IPS-11a (cell line): ENCODE results near the gene USP13.

ENCODE experiments used
- H3K4me3 ChIP-seq: one replicate; pipeline ENCODE4 v1.5.1; 2013; ENCODE audit warnings: low read depth, low read length, control low read depth

Gene USP13

DNA sequence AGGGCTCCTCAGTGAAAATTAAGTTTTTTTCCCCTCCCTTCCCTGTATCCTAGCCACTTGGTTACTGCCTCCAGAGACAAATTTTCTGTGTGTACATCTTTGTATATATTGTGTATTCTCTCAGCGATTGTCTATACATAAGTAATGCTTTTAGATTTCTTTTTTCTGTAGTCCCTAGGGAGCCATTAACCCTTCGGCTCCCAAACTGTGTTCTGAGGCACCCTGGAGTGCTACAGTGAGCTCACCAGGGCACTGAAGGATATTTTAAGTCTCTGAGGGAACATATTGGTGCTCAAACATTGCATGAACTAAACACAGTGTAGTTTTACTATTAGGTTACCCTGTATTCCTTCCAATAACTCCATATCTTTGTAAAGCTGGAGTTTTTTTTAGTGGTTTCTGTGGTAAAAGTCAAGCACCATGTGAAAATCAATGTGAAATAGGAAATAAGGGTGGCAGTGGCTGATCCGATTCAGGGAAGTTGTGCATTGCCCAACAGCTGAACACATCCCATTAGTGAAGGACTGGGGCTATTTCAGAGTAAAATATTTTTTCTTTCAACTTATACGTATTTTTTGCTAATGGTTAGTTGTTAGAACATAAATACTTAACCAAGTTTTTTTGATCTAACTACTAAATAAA lies 43.0 kb downstream of the USP13 start:
- no peak overlapping the region for H3K4me3 ChIP-seq

DNA sequence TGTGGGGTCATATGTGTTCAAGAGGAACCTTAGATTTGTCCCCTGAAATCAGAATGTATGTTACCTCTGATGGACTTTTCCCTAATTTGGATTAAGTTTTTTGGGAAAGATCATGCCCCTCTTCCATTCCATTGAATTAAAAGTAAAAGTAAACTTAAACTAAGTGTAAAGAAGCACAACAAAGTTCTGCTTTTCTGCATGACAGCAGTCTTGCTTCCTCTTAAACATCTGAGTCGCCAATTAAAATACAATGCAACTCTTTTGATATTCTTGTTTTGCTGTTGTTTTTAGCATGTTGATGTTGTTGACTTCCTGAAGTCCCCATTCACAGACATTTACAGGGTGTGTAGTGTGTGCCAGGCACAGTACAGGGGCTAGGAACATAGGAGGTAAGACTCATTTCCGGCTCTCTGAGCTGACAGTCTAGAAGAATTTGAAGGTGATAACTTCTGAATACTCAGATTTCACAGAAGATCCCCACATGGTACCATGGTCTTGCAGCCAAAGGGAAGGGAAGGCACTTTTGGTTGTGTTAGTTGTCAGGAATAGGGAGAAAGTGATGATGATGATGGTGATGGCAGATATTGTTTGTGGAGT lies 45.0 kb downstream of the USP13 start:
- no peak overlapping the region for H3K4me3 ChIP-seq

DNA sequence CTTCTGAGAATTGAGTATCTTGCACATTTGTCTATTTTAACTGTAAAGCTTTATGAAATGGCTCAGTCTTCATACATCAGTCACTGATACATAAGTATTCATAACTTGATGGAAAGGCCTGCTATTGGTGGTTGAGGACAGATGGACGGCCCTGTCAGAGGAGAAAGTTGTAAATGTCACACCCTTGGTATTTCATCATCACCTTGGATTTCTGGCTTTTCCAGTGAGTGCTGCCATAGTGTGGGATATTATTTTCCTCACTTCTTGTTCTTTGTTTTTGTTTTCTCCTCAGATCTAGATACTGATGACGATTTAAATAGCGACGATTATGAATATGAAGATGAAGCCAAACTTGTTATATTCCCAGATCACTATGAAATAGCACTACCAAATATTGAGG lies 47.9 kb downstream of the USP13 start:
- no peak overlapping the region for H3K4me3 ChIP-seq

DNA sequence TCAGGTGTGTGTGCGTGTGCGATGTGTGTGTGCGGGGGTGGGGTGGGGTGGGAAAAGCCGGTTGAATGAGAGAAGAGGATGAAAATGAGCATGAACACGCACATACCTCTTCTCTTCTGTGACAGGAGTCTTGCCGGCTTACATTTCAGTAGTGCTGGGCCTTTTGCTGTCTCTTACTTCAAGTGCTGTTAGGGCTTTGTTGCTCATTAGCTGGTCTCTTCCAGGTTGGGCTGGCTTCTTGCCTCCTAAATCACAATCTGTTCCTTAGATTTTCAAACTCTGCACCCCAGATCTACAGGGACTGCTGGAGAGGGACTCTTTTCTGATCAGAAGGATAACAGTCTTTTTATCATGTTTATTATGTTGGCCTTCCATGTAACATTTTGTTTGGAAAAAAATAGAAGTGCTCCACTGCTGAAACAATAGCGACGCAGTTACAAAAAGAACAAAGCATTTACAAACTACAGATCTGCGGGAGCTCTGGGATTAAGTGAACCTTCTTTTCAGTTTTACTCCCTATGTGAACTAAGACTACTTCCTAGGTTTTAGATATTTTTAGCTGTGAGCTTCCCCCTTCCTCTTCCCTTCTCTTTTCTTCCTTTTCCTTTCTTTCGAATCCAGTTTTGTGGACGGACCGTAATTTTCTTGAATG lies 48.5 kb downstream of the USP13 start:
- no peak overlapping the region for H3K4me3 ChIP-seq

DNA sequence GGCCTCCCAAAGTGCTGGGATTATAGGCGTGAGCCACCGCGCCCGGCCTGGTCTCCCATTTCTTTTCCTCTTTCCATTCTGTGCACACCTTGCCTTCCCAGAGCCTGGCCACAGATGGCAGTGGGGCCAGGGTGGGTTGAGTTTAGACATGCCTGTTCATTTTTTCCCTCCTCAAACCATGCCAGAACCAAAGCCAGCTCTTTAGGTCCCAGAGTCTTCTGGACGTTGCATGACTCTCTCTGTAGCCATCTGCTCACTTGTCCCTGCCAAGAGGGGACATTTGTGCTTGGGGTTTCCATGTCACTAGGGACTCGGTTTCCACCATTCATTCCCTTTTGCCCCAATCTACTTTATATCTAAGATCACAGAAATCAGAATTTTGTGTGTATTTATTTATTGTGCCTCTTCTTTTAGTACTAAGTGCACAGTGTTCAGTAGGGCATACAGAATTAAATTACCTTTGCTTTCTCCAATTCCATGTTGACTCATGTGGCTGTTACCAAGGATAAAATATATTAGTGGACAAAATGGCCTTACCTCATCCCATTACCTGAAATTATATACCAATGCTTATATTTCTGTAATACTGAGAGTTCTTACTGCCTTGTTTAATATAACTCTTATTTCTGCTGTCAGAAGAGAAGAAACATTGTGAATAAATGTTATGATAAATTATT lies 49.6 kb downstream of the USP13 start:
- no peak overlapping the region for H3K4me3 ChIP-seq

DNA sequence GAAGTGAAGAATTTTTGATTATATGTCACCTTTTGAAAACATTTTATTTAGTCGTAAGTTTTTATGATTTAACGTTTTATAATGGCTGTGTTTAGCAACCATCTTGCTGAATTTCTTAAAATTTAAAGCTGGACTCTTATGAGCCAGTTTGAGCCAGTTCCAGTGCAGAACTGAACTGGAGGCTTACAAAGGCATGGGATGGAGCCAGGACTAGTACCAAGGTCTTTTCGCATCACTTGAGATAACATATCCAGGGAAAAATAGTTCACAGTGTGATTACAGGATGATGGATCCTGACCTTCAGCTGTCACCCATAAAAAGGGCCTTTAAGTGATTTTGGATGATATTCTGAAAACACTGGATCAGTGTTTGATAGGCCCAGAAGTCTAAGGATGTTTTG lies 51.0 kb downstream of the USP13 start:
- no peak overlapping the region for H3K4me3 ChIP-seq

DNA sequence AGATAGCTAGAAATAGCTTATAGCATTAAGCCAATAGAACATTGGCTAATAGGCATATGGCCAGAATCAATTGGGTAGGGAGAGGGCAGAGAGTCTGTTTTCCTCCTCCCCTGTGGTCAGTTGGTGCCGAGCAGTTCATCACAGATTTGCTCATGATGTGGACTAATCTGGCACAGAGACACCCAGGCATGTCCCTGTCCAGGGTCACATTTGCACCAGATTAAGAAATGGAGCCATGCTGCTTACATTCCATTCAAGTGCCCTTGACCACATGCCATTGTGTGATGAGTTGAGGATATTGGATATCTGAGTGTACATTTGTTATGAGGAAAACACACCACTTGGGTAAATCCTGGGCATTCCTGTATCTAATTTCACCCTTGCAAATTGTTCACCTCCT lies 53.4 kb downstream of the USP13 start:
- no peak overlapping the region for H3K4me3 ChIP-seq

DNA sequence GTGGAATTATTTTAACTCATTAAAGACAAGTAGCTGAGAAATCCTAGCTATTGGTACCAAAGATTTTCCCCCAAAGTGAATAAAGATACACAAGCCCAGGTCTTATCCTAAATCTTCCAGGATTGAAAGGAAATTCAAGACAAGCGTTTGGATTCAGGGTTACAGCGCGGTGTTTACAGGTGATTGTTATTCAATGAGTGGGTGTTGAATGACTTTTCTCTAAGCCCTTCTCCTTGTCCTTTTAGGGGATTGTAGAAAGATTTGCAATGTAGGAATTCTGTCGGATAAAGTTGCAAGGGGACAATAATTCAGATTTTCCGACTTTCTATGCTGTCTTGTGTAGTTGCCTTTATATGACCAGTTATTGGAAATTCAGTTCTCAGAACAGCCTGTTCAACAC lies 57.2 kb downstream of the USP13 start:
- no peak overlapping the region for H3K4me3 ChIP-seq

DNA sequence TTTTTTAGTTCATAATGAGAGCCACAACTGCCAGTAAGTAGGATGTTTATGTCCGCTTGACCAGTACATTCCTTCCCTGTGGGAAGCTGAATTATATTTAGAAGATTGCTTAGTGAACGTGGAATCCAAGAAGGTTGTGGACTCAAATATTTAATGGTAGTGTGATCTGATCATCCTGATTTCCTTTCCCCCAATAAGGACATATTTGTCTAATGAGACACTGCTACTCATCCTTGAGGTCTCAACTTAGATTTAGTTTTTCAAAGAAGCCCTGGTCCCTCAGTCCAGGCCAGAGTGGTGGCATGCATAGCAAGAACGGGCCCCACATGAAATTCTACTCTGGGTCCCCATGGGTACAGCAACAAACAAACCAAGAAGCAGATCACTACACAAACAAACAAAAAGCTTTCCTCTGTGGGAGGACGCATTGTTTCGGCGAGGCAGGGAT lies 60.8 kb downstream of the USP13 start:
- no peak overlapping the region for H3K4me3 ChIP-seq

DNA sequence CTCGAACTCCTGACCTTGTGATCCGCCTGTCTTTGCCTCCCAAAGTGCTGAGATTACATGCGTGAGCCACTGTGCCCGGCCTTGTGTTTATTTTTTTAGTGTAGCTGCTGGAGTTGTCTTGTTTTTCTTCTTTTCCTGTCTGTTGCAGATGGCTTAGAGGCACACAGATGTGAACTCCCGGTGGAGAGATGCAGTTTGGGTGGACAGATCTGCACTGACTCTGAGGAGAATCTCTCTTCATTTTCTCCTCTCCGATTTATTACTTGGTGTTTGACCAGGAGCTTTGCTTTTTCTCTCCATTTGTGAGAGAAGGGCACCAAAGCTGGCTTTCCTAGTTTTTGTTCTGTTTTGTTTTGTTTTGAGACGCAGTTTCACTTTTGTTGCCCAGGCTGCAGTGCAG lies 62.7 kb downstream of the USP13 start:
- H3K4me3 ChIP-seq: no peak overlapping the region

DNA sequence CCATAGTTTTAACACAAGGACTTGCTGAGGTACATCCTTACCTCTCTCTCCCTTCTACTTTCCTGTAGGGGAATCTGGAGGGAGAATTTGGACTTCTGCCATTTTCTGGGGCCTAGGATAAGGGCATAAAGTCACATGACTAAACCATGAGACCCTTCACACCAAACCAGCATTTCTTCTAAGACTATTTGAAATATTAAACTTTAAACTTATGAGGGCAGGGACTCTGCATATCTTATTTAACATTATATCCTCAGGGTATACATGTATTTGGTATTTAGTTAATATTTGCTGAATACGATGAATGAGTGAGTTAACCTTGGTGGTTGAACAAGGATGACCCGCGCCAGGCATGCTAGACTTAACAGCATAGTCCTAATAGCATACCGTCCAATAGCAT lies 63.4 kb downstream of the USP13 start:
- H3K4me3 ChIP-seq: no peak overlapping the region

DNA sequence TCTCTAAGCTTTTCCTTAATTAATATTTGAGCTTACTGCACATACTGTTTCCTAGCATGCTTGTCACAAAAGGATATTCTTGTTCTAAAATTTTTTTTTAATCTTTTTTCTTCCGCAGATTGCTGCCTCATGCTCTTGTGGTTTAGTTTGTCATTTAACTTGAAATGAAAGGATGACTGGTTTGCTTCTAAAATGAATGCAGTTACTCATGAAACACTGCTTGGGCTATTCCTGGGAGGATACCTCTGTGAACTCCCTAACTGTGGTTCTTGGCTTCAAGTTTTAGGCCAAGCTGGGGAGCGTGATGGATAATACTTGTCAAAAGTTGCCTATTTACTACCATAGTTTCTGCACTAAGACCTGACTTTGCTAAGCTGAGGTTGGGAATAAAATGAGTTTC lies 64.0 kb downstream of the USP13 start:
- H3K4me3 ChIP-seq: no peak overlapping the region

DNA sequence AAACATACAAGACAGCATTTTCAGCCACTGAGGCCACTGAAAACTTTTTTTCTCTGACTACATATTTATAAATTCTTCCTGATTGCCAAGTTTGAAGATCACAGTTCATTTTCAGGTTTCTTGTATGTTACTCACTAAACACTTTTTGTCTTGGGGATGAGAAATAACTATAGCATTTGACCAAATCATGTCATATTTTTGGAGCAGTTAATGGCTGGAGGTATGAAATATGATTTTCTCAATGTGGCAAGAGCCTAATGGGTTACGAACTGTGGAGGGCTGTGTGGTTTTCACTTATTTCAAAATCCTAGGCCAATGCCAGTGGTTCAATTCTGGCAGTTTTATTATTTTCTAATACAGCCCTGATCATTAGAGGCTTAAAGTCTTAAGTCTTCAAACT lies 64.4 kb downstream of the USP13 start:
- H3K4me3 ChIP-seq: no peak overlapping the region

DNA sequence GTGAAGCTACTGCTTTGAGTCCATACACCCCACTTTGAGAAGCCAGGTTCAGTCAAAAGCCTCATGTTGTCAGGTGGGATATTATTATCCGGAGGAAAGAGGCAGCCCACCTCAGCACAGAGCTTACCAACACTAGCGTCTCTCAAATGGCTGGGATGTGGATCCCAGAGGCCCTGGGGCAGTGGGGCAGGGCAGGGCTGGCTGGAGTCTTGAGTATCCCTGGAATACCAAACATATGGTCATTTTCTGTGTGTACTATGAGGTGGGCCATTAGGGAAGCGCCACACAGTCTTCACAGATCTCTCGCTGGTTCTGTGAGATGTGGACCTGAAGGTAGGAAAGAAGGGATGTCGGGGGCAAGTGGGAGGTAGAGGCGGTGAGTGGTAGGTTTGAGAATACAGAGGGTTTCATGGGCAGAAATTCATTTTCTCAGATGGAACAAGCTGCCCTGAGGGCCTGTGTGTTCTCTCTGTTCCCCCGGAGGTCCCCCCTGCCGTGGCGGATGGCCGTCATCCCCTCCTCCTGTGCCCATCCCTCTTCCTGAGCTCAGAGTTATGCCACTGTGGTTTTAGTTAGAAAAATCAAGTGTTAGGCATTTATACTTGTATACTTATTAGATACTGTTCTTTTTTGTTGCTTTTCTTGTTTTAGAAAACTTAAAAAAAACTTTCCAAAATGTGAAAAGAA lies 66.4 kb downstream of the USP13 start:
- H3K4me3 ChIP-seq: no peak overlapping the region

DNA sequence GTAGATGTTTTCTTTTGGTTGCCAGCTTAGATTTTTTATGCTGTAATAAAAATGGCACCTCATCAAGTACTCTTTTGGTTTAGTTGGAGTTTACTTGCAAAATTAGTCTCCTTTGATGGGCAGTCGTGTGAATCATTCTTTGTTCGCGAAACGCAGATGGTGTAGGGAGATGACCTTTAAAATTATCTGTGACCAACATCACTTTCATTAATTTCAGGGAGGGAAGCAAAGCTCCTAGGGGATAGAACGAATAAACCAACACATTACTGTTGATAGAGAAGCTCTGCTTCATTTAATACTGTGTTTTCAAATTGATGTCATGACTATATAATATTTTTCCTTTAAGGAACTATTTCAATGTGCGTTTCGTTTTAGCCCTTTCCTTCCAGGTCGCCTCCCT lies 67.4 kb downstream of the USP13 start:
- H3K4me3 ChIP-seq: no peak overlapping the region

DNA sequence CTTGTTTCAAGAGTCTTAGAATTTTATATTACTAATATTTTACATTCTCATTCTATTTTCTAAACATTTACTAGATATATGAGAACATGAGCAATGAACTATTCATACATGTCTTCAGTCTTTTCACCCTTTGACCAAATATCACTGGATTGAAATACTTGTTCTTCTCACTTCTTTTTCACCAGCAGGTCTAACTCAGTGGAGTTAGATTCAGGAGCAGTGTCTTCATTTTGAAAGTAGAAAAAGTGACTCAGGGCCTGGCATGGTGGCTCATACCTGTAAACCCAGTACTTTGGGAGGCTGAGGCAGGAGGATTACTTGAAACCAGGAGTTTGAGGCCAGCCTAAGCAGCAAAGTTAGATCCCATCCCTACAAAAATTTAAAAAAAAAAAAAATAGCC lies 70.8 kb downstream of the USP13 start:
- no peak overlapping the region for H3K4me3 ChIP-seq

DNA sequence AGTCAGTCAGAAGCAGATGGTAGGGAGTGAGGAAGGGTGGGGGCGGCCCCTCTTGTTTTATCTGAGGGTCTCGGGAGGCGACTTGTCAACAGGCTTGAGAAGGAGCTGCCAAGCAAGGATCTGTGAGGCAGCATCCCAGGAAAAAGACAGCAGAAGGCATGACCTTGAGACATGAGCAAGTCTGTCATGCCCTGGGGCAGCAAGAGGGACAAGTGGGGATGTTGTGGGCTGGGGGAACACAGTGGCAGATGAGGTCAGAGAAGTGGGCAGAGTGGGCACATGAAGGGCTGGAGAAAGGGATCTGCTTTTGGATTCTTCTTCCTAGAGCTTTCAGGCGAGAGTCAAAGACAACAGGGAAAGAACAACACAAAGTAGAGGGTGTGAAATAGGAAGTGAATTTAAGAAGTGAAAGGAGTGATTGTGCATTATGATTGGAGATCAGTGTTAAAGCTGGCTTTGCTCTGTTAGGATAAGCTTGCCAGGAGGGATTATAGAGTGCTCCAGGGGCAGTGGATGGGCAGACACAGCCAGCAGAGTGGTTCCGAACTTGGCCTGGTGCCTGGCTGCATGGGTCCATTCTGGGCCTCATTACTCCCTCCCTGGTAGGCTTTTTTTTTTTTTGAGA lies 73.3 kb downstream of the USP13 start:
- no peak overlapping the region for H3K4me3 ChIP-seq

DNA sequence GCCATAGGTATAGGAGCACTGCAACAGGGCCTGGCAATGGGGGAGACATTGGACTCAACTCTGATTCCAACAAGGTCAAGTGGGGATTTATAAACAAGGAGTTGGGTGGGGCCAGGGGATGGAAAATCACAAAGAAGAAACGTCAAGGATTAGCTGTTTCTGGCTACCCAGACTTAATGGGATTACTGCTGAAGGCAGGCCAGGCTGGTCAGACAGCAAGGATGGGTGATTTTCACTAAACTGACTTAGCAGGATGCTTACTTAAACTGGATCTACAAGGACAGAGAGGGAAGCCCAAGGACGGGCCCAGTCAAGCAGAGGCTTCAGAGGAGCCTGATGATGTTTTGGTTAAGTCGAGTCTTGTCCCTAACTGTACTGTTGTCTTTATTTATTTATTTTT lies 76.2 kb downstream of the USP13 start:
- H3K4me3 ChIP-seq: no peak overlapping the region

DNA sequence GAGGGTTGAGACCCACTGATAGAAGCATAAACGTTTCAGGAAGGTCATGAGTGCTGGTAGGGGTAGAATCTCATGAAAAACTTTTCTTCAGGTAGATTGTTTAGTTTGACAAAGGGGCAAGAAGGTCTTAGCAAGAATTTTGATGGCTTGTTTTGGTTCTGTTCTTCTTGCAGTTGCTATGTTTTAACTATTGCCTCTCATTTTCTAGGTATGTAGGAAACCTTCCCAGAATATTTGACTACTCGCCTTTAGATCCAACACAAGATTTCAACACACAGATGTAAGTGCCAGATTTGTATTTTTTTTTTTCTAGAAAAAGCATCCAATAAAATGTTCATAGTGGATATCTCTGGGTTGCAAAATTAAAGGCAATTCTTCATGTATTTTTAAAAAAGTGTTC lies 77.1 kb downstream of the USP13 start:
- H3K4me3 ChIP-seq: no peak overlapping the region

DNA sequence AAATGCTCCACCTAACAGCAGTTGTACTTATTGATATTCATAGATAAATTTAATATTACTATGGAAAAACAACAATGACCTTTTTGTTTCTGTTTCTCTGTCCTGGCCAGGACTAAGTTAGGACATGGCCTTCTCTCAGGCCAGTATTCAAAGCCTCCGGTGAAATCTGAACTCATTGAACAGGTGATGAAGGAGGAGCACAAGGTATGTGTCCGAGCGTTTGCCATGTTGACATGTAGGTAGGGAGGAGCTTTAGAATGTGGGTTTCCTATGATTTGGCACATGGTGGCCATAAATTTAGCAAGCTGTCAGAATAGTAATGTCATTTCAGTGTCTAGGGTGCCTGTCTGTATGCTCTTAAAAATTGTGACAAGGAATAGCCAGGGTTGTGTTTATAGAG lies 77.7 kb downstream of the USP13 start:
- H3K4me3 ChIP-seq: no peak overlapping the region

DNA sequence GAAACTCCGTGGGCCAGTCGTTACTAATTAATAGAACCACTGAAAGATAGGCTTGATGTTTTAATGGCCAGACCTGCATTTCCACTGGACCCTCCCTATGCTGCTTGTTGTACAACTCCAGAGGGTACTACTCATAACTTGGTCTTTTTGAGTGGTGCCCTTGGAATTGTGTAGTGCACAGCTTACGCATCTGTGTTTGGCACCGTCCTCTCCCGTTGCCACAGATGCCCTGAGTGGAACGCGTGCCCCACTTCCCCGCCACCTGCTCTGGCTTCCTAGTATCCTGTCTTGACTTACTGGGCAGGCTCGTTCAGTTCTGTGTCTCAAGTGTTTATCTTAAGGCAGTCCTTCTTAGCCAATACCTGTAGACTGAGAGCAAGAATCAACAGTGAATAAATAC lies 78.7 kb downstream of the USP13 start:
- no peak overlapping the region for H3K4me3 ChIP-seq
